HCT116 (cell line): Measurements from ENCODE around the gene NPPC. TPM values are rescaled to one million over a fixed set of nuclear protein-coding genes. Genes with fewer than 3 reads are reported as not detected.

Source experiments
- ATAC-seq: fragments of 200-7000 bp; cut with Tn5 transposase; 2 replicates; pipeline ENCODE4 v1.9.1; 2020; ENCODE audit warnings: mild to moderate bottlenecking, moderate library complexity
- BruUV-seq: library from RNA; stranded (reverse); fragments of 400-500 nt; replicated peaks from 2 replicates; lab custom pipeline; 2021; lab: Mats Ljungman, UMichigan
- CTCF ChIA-PET: fragments of 300-600 bp; sonication (Branson Sonifier 250); formaldehyde crosslinking; loops from one replicate; lab custom pipeline; 2021; ENCODE audit warnings: antibody characterized with exemption; lab: Charles Lee
- POLR2A ChIA-PET: fragments of 300-600, 350-600 bp; sonication (Branson Sonifier 250); formaldehyde crosslinking; loops from one replicate; lab custom pipeline; 2021; ENCODE audit warnings: antibody characterized with exemption; lab: Charles Lee
- RAD21 ChIA-PET, 2 experiments: fragments of 300-600 bp; sonication (Branson Sonifier 250); formaldehyde crosslinking; loops; one replicate each; lab custom pipeline; 2023; ENCODE audit warnings: low total read pairs in 2 of 2; ENCODE audit not compliant: uncharacterized antibody in 2 of 2, unreplicated experiment in 2 of 2, low non-redundant PET in 1 of 2; lab: Charles Lee
- DNase-seq: peaks from one replicate; pipeline ENCODE4 v3.0.0-alpha.2; 2010; ENCODE audit warnings: low read depth, low spot score
- H2AFZ ChIP-seq: fragments of 200-600 bp; shearing (Covaris generic), sonication (generic); 2 replicates; pipeline ENCODE4 v1.6.1; 2017; ENCODE audit warnings: low read depth, mixed run types, mixed read lengths, antibody characterized with exemption, low read length; ENCODE audit not compliant: poor library complexity, severe bottlenecking
- H3K27ac ChIP-seq: 2 replicates; pipeline ENCODE4 v1.5.1; 2012; ENCODE audit warnings: low read depth, low read length
- H3K27me3 ChIP-seq: fragments of 200-600 bp; sonication (generic); 2 replicates; pipeline ENCODE4 v1.6.1; 2016; ENCODE audit warnings: mixed run types, low read length, mixed read lengths; ENCODE audit not compliant: insufficient read depth
- H3K36me3 ChIP-seq, 2 experiments: fragments of 200-500 bp in 1 of 2; fragments of 200-600 bp in 1 of 2; sonication (Bioruptor generic) in 1 of 2; sonication (generic) in 1 of 2; 2 replicates each; pipeline versions ENCODE4 v1.5.1 to v1.6.1; 2014 to 2016; ENCODE audit warnings: low read length in 2 of 2, inconsistent platforms in 1 of 2, mixed read lengths in 1 of 2, mixed run types in 1 of 2; ENCODE audit not compliant: insufficient read depth in 2 of 2, control insufficient read depth in 1 of 2
- H3K4me1 ChIP-seq, 2 experiments: fragments of 200-600 bp in 1 of 2; sonication (generic) in 1 of 2; 2 replicates each; pipeline versions ENCODE4 v1.5.1 to v1.6.1; 2012 to 2017; ENCODE audit warnings: low read length in 2 of 2, inconsistent platforms in 1 of 2, mild to moderate bottlenecking in 1 of 2, mixed read lengths in 1 of 2, mixed run types in 1 of 2, moderate library complexity in 1 of 2; ENCODE audit not compliant: insufficient read depth in 2 of 2, control insufficient read depth in 1 of 2
- H3K4me2 ChIP-seq: fragments of 200-600 bp; sonication (generic); 2 replicates; pipeline ENCODE4 v1.6.1; 2017; ENCODE audit warnings: mixed run types, low read length, mixed read lengths
- H3K4me3 ChIP-seq, 2 experiments: fragments of 200-600 bp in 1 of 2; sonication (generic) in 1 of 2; replicated peaks in 1 of 2; 2 replicates each; pipeline ENCODE4 v1.5.1; 2011 to 2016; ENCODE audit warnings: low read length in 2 of 2, control low read depth in 1 of 2, low read depth in 1 of 2, mild to moderate bottlenecking in 1 of 2, mixed read lengths in 1 of 2, mixed run types in 1 of 2
- H3K79me2 ChIP-seq: fragments of 200-600 bp; sonication (generic); 2 replicates; pipeline ENCODE4 v1.6.1; 2017; ENCODE audit warnings: mild to moderate bottlenecking, mixed run types, low read length, moderate library complexity, mixed read lengths; ENCODE audit not compliant: insufficient read depth
- H3K9ac ChIP-seq: fragments of 200-600 bp; sonication (generic); 2 replicates; pipeline ENCODE4 v1.6.1; 2016; ENCODE audit warnings: low read length, mixed read lengths
- H3K9me2 ChIP-seq: fragments of 200-600 bp; sonication (generic), shearing (Covaris generic); 2 replicates; pipeline ENCODE4 v1.6.1; 2017; ENCODE audit warnings: mixed run types, mild to moderate bottlenecking, moderate library complexity; ENCODE audit not compliant: insufficient read depth
- H3K9me3 ChIP-seq, 2 experiments: fragments of 200-500 bp in 1 of 2; fragments of 200-600 bp in 1 of 2; sonication (Bioruptor generic) in 1 of 2; sonication (generic) in 1 of 2; 2 replicates each; pipeline ENCODE4 v1.6.1; 2014 to 2017; ENCODE audit warnings: low read length in 2 of 2, mixed read lengths in 2 of 2, inconsistent platforms in 1 of 2, low read depth in 1 of 2, mild to moderate bottlenecking in 1 of 2, mixed run types in 1 of 2, moderate library complexity in 1 of 2; ENCODE audit not compliant: control insufficient read depth in 1 of 2, insufficient read depth in 1 of 2
- H4K20me1 ChIP-seq: fragments of 200-600 bp; sonication (generic), shearing (Covaris generic); 2 replicates; pipeline ENCODE4 v1.6.1; 2017; ENCODE audit warnings: mixed run types, mild to moderate bottlenecking, moderate library complexity; ENCODE audit not compliant: insufficient read depth
- CBX3 ChIP-seq: IDR thresholded peaks from 2 replicates; pipeline ENCODE4 v1.6.1; 2012; ENCODE audit warnings: low read depth
- CEBPB ChIP-seq: IDR thresholded peaks from 2 replicates; pipeline ENCODE4 v1.6.1; 2012; ENCODE audit warnings: low read depth
- CTCF ChIP-seq, 3 experiments: fragments of 200-600 bp in 1 of 3; sonication (generic) in 1 of 3; IDR thresholded peaks in 2 of 3; conservative IDR thresholded peaks in 1 of 3; 2 replicates each; pipeline ENCODE4 v1.5.1; 2012 to 2017; ENCODE audit warnings: low read depth in 2 of 3, low read length in 2 of 3, antibody characterized with exemption in 1 of 3, borderline replicate concordance in 1 of 3, control low read depth in 1 of 3, mild to moderate bottlenecking in 1 of 3, mixed read lengths in 1 of 3, mixed run types in 1 of 3, moderate library complexity in 1 of 3; ENCODE audit not compliant: insufficient read depth in 1 of 3
- EGR1 ChIP-seq: IDR thresholded peaks from 2 replicates; pipeline ENCODE4 v1.6.1; 2012; ENCODE audit warnings: low read depth
- ELF1 ChIP-seq: IDR thresholded peaks from 2 replicates; pipeline ENCODE4 v1.6.1; 2012; ENCODE audit warnings: low read depth, borderline replicate concordance
- EZH2 ChIP-seq: fragments of 200-600 bp; sonication (generic); IDR thresholded peaks from 2 replicates; pipeline ENCODE4 v1.6.1; 2017; ENCODE audit warnings: antibody characterized with exemption, mixed run types
- EZH2phosphoT487 ChIP-seq: fragments of 200-600 bp; IDR thresholded peaks from 2 replicates; pipeline ENCODE4 v1.6.1; 2018; ENCODE audit warnings: antibody characterized with exemption, borderline replicate concordance
- FOSL1 ChIP-seq: IDR thresholded peaks from 2 replicates; pipeline ENCODE4 v1.6.1; 2012; ENCODE audit warnings: low read depth
- JUND ChIP-seq: IDR thresholded peaks from 2 replicates; pipeline ENCODE4 v1.6.1; 2012
- POLR2A ChIP-seq: IDR thresholded peaks from 2 replicates; pipeline ENCODE4 v1.7.0; 2011; ENCODE audit warnings: borderline replicate concordance; ENCODE audit not compliant: insufficient read depth, insufficient read length; ENCODE audit errors: extremely low read depth
- POLR2AphosphoS5 ChIP-seq: IDR thresholded peaks from 2 replicates; pipeline ENCODE4 v1.6.1; 2011; ENCODE audit warnings: mild to moderate bottlenecking, low read depth, low read length, moderate library complexity
- SIN3A ChIP-seq: IDR thresholded peaks from 2 replicates; pipeline ENCODE4 v1.6.1; 2012; ENCODE audit warnings: low read depth
- SP1 ChIP-seq: IDR thresholded peaks from 2 replicates; pipeline ENCODE4 v1.6.1; 2012; ENCODE audit warnings: low read depth
- SRF ChIP-seq: IDR thresholded peaks from 2 replicates; pipeline ENCODE4 v1.6.1; 2012; ENCODE audit warnings: low read depth
- YY1 ChIP-seq: IDR thresholded peaks from 2 replicates; pipeline ENCODE4 v1.6.1; 2011; ENCODE audit warnings: low read length, low read depth, moderate library complexity, mild to moderate bottlenecking; ENCODE audit not compliant: insufficient replicate concordance; ENCODE audit errors: extremely low read depth
- ZFX ChIP-seq: fragments of 450-650 bp; IDR thresholded peaks from 2 replicates; pipeline ENCODE4 v1.6.1; 2017
- ZNF274 ChIP-seq: fragments of 200-500 bp; sonication (Bioruptor generic); IDR thresholded peaks from 2 replicates; pipeline ENCODE4 v1.6.1; 2014; ENCODE audit warnings: mild to moderate bottlenecking, low read depth, low read length, inconsistent platforms
- intact Hi-C: fragments of 100-400 bp; cut with micrococcal nuclease; formaldehyde crosslinking; loops from 2 replicates; pipeline ENCODE4 v1.10.0; 2022
- total RNA-seq: library from RNA; stranded (reverse); gene quantifications from one replicate; pipeline ENCODE4 v1.2.1, GENCODE V29; 2021; ENCODE audit not compliant: unreplicated experiment
- TF ChIP-seq, protein P1 (sequence below): IDR thresholded peaks from 2 replicates; pipeline ENCODE4 v1.6.1; 2012; ENCODE audit warnings: low read depth
- TF ChIP-seq, protein P2 (sequence below): IDR thresholded peaks from 2 replicates; pipeline ENCODE4 v1.6.1; 2011; ENCODE audit warnings: mild to moderate bottlenecking, low read length, moderate library complexity; ENCODE audit not compliant: insufficient replicate concordance; ENCODE audit errors: extremely low read depth
- TF ChIP-seq, protein P3 (sequence below): IDR thresholded peaks from 2 replicates; pipeline ENCODE4 v1.6.1; 2012

NPPC gene
- total RNA-seq, 1 experiment from 2014 or later, result 0.52 TPM

- Histone ChIP-seq H3K4me2 (peak within 1 kb of the TSS; percentile 88), H3K9me2 (no peaks in the 10 kb centered on the region), H3K4me3 (peak within 1 kb of the TSS; percentile 98 to 99), H3K36me3 (no peaks in the 10 kb centered on the region), H3K9me3 (no peaks in the 10 kb centered on the region; a peak in 1 of 4 replicates), H3K9ac (peak within 1 kb of the TSS; percentile 90), H3K4me1 (peaks cover 3 to 21% of the 10 kb centered on the region in 2 experiments; a peak in 3 of 4 replicates), H4K20me1 (no peaks in the 10 kb centered on the region), H3K27me3 (no peaks in the 10 kb centered on the region), H3K27ac (peak within 1 kb of the TSS; percentile 86), H2AFZ (peak within 1 kb of the TSS; percentile 56), H3K79me2 (peaks cover 46% of the 10 kb centered on the region)
- intact Hi-C loops, result no loop called here
- peak; percentile 88 for ATAC-seq
- ChIA-PET RAD21 (no interaction called here), POLR2A (interaction anchor here (1.0 kb wide), 1 partner anchor 19 kb away, joined by 3 read pairs; no protein-coding TSS in a partner anchor), CTCF (no interaction called here)
- DNase-seq, result peak; percentile 63
- BruUV-seq, result no TSS peak
- TF ChIP-seq SP1, result peak; percentile 31; the same call in 1 of the 2 replicates
- TF ChIP-seq JUND, result no peak
- peak; percentile 60; the same call in 1 of the 2 replicates for TF ChIP-seq CBX3
- TF ChIP-seq, protein P1, sequence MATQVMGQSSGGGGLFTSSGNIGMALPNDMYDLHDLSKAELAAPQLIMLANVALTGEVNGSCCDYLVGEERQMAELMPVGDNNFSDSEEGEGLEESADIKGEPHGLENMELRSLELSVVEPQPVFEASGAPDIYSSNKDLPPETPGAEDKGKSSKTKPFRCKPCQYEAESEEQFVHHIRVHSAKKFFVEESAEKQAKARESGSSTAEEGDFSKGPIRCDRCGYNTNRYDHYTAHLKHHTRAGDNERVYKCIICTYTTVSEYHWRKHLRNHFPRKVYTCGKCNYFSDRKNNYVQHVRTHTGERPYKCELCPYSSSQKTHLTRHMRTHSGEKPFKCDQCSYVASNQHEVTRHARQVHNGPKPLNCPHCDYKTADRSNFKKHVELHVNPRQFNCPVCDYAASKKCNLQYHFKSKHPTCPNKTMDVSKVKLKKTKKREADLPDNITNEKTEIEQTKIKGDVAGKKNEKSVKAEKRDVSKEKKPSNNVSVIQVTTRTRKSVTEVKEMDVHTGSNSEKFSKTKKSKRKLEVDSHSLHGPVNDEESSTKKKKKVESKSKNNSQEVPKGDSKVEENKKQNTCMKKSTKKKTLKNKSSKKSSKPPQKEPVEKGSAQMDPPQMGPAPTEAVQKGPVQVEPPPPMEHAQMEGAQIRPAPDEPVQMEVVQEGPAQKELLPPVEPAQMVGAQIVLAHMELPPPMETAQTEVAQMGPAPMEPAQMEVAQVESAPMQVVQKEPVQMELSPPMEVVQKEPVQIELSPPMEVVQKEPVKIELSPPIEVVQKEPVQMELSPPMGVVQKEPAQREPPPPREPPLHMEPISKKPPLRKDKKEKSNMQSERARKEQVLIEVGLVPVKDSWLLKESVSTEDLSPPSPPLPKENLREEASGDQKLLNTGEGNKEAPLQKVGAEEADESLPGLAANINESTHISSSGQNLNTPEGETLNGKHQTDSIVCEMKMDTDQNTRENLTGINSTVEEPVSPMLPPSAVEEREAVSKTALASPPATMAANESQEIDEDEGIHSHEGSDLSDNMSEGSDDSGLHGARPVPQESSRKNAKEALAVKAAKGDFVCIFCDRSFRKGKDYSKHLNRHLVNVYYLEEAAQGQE, result no peak
- peak; percentile 90 for TF ChIP-seq POLR2AphosphoS5
- peak; percentile 85 for TF ChIP-seq POLR2A
- no peak for TF ChIP-seq EZH2
- no peak for TF ChIP-seq CEBPB
- TF ChIP-seq YY1, result peak; percentile 57
- peak; percentile 94 for TF ChIP-seq ZFX
- TF ChIP-seq, protein P2, sequence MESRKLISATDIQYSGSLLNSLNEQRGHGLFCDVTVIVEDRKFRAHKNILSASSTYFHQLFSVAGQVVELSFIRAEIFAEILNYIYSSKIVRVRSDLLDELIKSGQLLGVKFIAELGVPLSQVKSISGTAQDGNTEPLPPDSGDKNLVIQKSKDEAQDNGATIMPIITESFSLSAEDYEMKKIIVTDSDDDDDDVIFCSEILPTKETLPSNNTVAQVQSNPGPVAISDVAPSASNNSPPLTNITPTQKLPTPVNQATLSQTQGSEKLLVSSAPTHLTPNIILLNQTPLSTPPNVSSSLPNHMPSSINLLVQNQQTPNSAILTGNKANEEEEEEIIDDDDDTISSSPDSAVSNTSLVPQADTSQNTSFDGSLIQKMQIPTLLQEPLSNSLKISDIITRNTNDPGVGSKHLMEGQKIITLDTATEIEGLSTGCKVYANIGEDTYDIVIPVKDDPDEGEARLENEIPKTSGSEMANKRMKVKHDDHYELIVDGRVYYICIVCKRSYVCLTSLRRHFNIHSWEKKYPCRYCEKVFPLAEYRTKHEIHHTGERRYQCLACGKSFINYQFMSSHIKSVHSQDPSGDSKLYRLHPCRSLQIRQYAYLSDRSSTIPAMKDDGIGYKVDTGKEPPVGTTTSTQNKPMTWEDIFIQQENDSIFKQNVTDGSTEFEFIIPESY, result peak; percentile 49
- TF ChIP-seq FOSL1, result no peak
- TF ChIP-seq EZH2phosphoT487, result no peak
- peak; percentile 86 for TF ChIP-seq ELF1
- peak; percentile 51; the same call in 1 of the 2 replicates for TF ChIP-seq EGR1
- no peak for TF ChIP-seq ZNF274
- TF ChIP-seq CTCF (IDR thresholded peaks at IDR 0.05 in 2 of 3, conservative IDR thresholded peaks at IDR 0.05 in 1 of 3; ENCODE audit: borderline replicate concordance in 1 of 3, insufficient read depth in 1 of 3, low read depth in 2 of 3, low read length in 2 of 3), result no peak
- TF ChIP-seq SRF, result no peak
- TF ChIP-seq SIN3A, result peak; percentile 86
- TF ChIP-seq, protein P3, sequence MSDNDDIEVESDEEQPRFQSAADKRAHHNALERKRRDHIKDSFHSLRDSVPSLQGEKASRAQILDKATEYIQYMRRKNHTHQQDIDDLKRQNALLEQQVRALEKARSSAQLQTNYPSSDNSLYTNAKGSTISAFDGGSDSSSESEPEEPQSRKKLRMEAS, result peak; percentile 69; the same call in 1 of the 2 replicates
These were observed 35.4 kb upstream of the NPPC start, which contains the start of gene DIS3L2 for GRCh38 chr2:231961349-231962166. Gene DIS3L2 (plus strand): TSS chr2:231961713. CDS start chr2:232014928, 53,215 bp downstream.
